ENCODE measurements around the gene PSMC4. TPM values are rescaled to one million over a fixed set of nuclear protein-coding genes. Genes with fewer than 3 reads are reported as not detected.

Gene PSMC4
- total RNA-seq, 1 experiment from 2014 or later: 111 TPM

GRCh38 chr19:39966617-39967016 lies 4.3 kb upstream of the PSMC4 start:
- Histone ChIP-seq H4K5ac (ENCODE audit: insufficient read length, low read depth, low read length) (no peak overlapping the region), H3K79me1 (ENCODE audit: insufficient read depth, low read depth, low read length, poor library complexity, severe bottlenecking) (peaks cover 2% of the 10 kb centered on the region), H2BK120ac (ENCODE audit: low read depth, low read length, poor library complexity, severe bottlenecking) (no peak overlapping the region), H3K27ac (ENCODE audit: insufficient read length, low read depth, low read length) (no peak overlapping the region), H3K23ac (ENCODE audit: insufficient read length, low read depth, low read length) (no peak overlapping the region), H4K8ac (replicated peaks; ENCODE audit: insufficient read length, low read depth, low read length) (no peak overlapping the region), H3K79me2 (ENCODE audit: insufficient read depth, low read length) (peaks cover 2% of the 10 kb centered on the region; the same call in 1 of the 2 replicates), H3K27me3 (ENCODE audit: insufficient read depth, low read length) (no peaks in the 10 kb centered on the region; the same call in none of the 2 replicates), H2BK15ac (ENCODE audit: low read depth, low read length) (no peak overlapping the region), H3K4ac (ENCODE audit: low read depth, low read length) (no peak overlapping the region), H2AK5ac (ENCODE audit: insufficient read length, low read length) (no peak overlapping the region), H3K14ac (ENCODE audit: insufficient read depth, low read length) (no peak overlapping the region), H3K18ac (ENCODE audit: insufficient read length, low read depth, low read length) (no peak overlapping the region), H2AFZ (ENCODE audit: low read length) (no peak overlapping the region), H2BK12ac (ENCODE audit: insufficient read length, low read depth, low read length) (no peak overlapping the region), H3K56ac (ENCODE audit: insufficient read length, low read depth, low read length) (no peak overlapping the region), H3K4me2 (ENCODE audit: insufficient read depth, insufficient read length, low read length) (no peak overlapping the region), H2BK5ac (ENCODE audit: insufficient read length, low read length) (no peak overlapping the region), H3K9me3 (ENCODE audit: control insufficient read depth, low read depth, low read length) (no peaks in the 10 kb centered on the region), H3K23me2 (ENCODE audit: insufficient read length, low read depth, low read length, poor library complexity, severe bottlenecking) (peaks cover 4% of the 10 kb centered on the region), H4K20me1 (ENCODE audit: control insufficient read depth, insufficient read depth, insufficient read length) (no peaks in the 10 kb centered on the region), H3T11ph (ENCODE audit: low read length) (no peak overlapping the region), H4K91ac (ENCODE audit: insufficient read length, low read depth, low read length) (no peak overlapping the region), H3K4me1 (ENCODE audit: insufficient read depth, low read length) (peaks cover 4% of the 10 kb centered on the region; the same call in 1 of the 2 replicates), H3K9ac (ENCODE audit: extremely low read depth, insufficient read length, low read length) (no peak overlapping the region), H2BK20ac (ENCODE audit: low read depth, low read length, poor library complexity, severe bottlenecking) (no peak overlapping the region)
- DNase-seq: no peak
- 0 out of 5 replicates have a peak, but pooled peaks cover 0 to 4% of the 10 kb centered on the region in 2 experiments for H3K9me3 Mint-ChIP-seq
- H3K27ac Mint-ChIP-seq: no peak overlapping the region
- H3K36me3 Mint-ChIP-seq (ENCODE audit: insufficient read depth in 1 of 3, low read depth in 3 of 3): peaks cover 4 to 7% (median 6%) of the 10 kb centered on the region in 3 experiments; a peak in 6 of 7 replicates
- H3K4me1 Mint-ChIP-seq: peaks cover 11 to 12% of the 10 kb centered on the region in 2 experiments
- H3K4me3 Mint-ChIP-seq: no peak overlapping the region
- H3K27me3 Mint-ChIP-seq (ENCODE audit: low read depth): no peaks in the 10 kb centered on the region; the same call in 1 of the 2 replicates
- no CpG with 5 or more reads among the region's 6 CpGs for WGBS (ENCODE audit: extremely low coverage, insufficient read length, low lambda C conversion rate)
- no peak for TF ChIP-seq CTCF (conservative IDR thresholded peaks at IDR 0.05)
